Activated T-helper 17 cell treated with anti-CD3 and anti-CD28 coated beads, Interleukin-2, amount 50 U/mL, for 72 hours (primary cell): ENCODE measurements around the gene ROBO3. TPM values are rescaled to one million over a fixed set of nuclear protein-coding genes. Genes with fewer than 3 reads are reported as not detected.
A peak's percentile ranks its signal among the peaks of the same experiment; 100 is the strongest.

Experiments used
- ATAC-seq: fragments of 150-1000 bp; cut with Tn5 transposase; replicated peaks from 2 replicates; pipeline ENCODE4 v1.10.0; 2021; ENCODE audit warnings: mild to moderate bottlenecking, moderate library complexity
- H3K27ac Mint-ChIP-seq: one replicate; pipeline ENCODE4 v1.8.0; 2022; ENCODE audit warnings: mixed read lengths
- H3K27me3 Mint-ChIP-seq: one replicate; pipeline ENCODE4 v1.8.0; 2022; ENCODE audit warnings: mixed read lengths
- H3K36me3 Mint-ChIP-seq: one replicate; pipeline ENCODE4 v1.8.0; 2022; ENCODE audit warnings: low read depth, mild to moderate bottlenecking, mixed read lengths
- H3K4me1 Mint-ChIP-seq: one replicate; pipeline ENCODE4 v1.8.0; 2022; ENCODE audit warnings: mixed read lengths
- H3K4me3 Mint-ChIP-seq: one replicate; pipeline ENCODE4 v1.8.0; 2022; ENCODE audit warnings: mild to moderate bottlenecking, mixed read lengths
- H3K9me3 Mint-ChIP-seq: one replicate; pipeline ENCODE4 v1.8.0; 2022; ENCODE audit warnings: mixed read lengths
- total RNA-seq, 2 donors: library from RNA; stranded (reverse); gene quantifications; one replicate each; pipeline ENCODE4 v1.2.3, GENCODE V29; 2022

ROBO3 gene
- total RNA-seq, 2 donors from 2014 or later: 8.1 TPM

- Mint-ChIP-seq H3K9me3 (no peaks in the 10 kb centered on the region), H3K4me3 (no peak overlapping the region), H3K27me3 (peaks cover 69% of the 10 kb centered on the region), H3K36me3 (no peaks in the 10 kb centered on the region), H3K27ac (no peak overlapping the region), H3K4me1 (peaks cover 9% of the 10 kb centered on the region)
- no peak for ATAC-seq
Measured at GRCh38 chr11:124864176-124864891, 898 bp upstream of the ROBO3 start.

DNA sequence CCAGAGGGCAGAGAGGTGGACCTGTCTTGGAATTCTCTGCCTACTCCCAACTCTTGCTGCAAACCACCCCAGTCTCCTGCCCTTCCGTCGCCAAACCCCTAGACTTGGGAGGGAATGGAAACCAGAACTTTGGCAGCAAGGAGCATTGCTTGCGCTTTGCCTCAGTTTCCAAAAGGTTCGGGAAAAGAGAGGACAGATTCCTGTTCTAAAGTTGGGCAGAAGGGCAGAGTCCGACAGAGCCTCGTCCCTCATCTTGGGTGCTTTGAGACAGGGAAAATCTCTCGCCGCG lies 396 bp upstream of the ROBO3 start:
- Mint-ChIP-seq H3K27ac (no peak overlapping the region), H3K27me3 (peaks cover 71% of the 10 kb centered on the region), H3K36me3 (no peaks in the 10 kb centered on the region), H3K4me1 (peaks cover 11% of the 10 kb centered on the region), H3K4me3 (no peak overlapping the region), H3K9me3 (no peaks in the 10 kb centered on the region)
- ATAC-seq: no peak

DNA sequence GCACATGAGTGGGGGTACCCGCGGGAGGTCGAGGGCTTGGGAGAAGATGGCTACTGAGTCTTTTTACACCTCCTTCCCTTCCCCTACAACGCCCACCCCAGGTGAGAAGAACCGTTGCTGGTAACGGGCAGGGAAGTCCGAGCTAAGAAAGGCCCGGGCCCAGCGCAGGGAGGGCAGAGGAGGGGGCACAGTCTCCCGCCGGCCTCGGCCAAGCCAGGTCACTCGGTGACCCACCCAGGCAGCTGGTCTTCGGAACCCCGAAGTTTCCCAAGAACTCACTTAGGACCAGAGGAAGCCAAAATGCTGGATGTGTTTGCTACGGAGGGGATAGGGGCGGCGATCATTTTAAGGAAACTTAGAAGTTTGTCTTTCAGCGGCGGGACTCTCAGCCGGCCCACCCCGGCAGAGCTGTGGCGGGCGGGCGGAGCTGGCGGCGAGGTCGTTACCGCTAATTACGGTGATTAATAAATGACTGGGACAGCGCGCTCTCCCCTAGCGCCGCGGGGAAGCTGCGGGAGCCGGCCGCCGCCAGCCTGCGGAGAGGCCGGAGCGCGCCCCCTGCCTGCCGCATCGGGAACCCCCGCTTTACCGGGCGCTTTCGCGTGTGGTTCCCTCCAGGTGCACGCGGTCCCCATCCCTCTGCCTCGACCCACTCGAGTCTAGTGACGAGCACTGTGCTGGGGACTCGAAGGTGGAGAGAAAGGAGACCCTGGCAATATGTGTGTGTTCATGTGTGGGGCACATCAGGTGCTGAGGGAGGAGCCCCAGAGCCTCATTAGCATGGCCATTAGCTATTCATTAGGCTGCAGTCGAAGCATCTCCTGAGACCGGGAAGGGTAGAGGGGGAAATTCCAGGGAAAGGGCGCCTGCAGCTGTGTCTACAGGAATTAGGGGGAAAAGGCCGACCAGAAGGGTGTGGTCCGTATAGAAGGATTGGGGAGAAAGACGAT lies 945 bp downstream of the ROBO3 start:
- no peak overlapping the region for H3K27ac Mint-ChIP-seq
- H3K4me1 Mint-ChIP-seq: peaks cover 11% of the 10 kb centered on the region
- H3K9me3 Mint-ChIP-seq: no peaks in the 10 kb centered on the region
- peaks cover 72% of the 10 kb centered on the region for H3K27me3 Mint-ChIP-seq
- no peaks in the 10 kb centered on the region for H3K36me3 Mint-ChIP-seq
- peak overlapping the region; percentile 27 for H3K4me3 Mint-ChIP-seq
- ATAC-seq: peak; percentile 56

- Mint-ChIP-seq H3K9me3 (no peaks in the 10 kb centered on the region), H3K4me1 (peaks cover 11% of the 10 kb centered on the region), H3K27me3 (peaks cover 64% of the 10 kb centered on the region), H3K4me3 (peak overlapping the region; percentile 51), H3K27ac (no peak overlapping the region), H3K36me3 (no peaks in the 10 kb centered on the region)
- ATAC-seq: peak; percentile 37
Measured at GRCh38 chr11:124867700-124868099, 2.5 kb downstream of the ROBO3 start.

GRCh38 chr11:124868331-124869274 lies 3.4 kb downstream of the ROBO3 start:
- Mint-ChIP-seq H3K4me3 (peak overlapping the region; percentile 51), H3K36me3 (no peaks in the 10 kb centered on the region), H3K9me3 (no peaks in the 10 kb centered on the region), H3K27ac (no peak overlapping the region), H3K4me1 (peaks cover 11% of the 10 kb centered on the region), H3K27me3 (peaks cover 64% of the 10 kb centered on the region)
- ATAC-seq: no peak

- Mint-ChIP-seq H3K27me3 (peaks cover 61% of the 10 kb centered on the region), H3K27ac (no peak overlapping the region), H3K9me3 (no peaks in the 10 kb centered on the region), H3K4me3 (peak overlapping the region; percentile 51), H3K4me1 (peaks cover 11% of the 10 kb centered on the region), H3K36me3 (no peaks in the 10 kb centered on the region)
- no peak for ATAC-seq
Measured at GRCh38 chr11:124869331-124869730, 4.1 kb downstream of the ROBO3 start.

GRCh38 chr11:124869856-124870387 lies 4.7 kb downstream of the ROBO3 start:
- Mint-ChIP-seq H3K27me3 (peaks cover 60% of the 10 kb centered on the region), H3K9me3 (no peaks in the 10 kb centered on the region), H3K36me3 (no peaks in the 10 kb centered on the region)

DNA sequence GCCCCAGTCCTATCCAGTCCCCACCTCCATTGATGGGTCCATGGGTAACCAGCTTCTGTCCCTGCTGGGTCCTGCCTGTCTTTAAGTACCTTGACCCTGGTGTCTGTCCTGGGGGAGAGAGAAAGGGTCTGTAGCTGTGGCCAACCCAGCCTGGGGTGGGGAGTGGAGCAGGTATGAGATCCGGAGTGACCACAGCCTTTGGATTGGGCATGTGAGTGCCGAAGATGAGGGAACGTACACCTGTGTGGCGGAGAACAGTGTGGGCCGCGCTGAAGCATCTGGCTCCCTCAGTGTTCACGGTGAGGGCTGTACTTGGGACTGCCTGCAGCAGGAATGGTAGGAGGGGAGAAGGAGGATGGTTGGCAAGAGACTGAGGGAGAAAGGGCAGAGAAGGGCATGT lies 5.2 kb downstream of the ROBO3 start:
- H3K4me3 Mint-ChIP-seq: no peak overlapping the region
- no peak for ATAC-seq
- peaks cover 11% of the 10 kb centered on the region for H3K4me1 Mint-ChIP-seq
- H3K9me3 Mint-ChIP-seq: no peaks in the 10 kb centered on the region
- H3K27ac Mint-ChIP-seq: no peak overlapping the region
- H3K27me3 Mint-ChIP-seq: peaks cover 65% of the 10 kb centered on the region
- H3K36me3 Mint-ChIP-seq: no peaks in the 10 kb centered on the region

More at GRCh38 chr11:124869856-124870387, 4.7 kb downstream of the ROBO3 start:
- Mint-ChIP-seq H3K4me3 (no peak overlapping the region), H3K27ac (no peak overlapping the region), H3K4me1 (peaks cover 11% of the 10 kb centered on the region)
- no peak for ATAC-seq

DNA sequence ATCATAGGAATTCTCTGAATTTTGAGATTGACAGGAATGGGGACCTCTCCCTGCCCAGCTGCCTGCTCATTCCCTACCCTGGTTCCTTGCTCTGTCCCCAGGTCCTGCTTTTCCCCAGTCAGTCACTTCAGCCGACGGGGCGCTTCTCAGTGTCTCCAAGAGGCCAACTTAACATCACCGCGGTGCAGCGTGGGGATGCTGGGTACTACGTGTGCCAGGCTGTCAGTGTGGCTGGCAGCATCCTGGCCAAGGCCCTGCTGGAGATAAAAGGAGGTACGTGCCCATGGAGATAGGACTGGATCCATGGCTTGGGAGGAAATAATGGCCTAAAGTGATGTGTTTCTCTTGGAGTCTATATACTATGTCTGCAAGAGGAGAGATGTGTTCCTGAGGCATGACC lies 7.0 kb downstream of the ROBO3 start:
- Mint-ChIP-seq H3K27ac (no peak overlapping the region), H3K9me3 (no peaks in the 10 kb centered on the region), H3K27me3 (peaks cover 54% of the 10 kb centered on the region), H3K36me3 (no peaks in the 10 kb centered on the region), H3K4me3 (no peak overlapping the region), H3K4me1 (peaks cover 8% of the 10 kb centered on the region)
- no peak for ATAC-seq

DNA sequence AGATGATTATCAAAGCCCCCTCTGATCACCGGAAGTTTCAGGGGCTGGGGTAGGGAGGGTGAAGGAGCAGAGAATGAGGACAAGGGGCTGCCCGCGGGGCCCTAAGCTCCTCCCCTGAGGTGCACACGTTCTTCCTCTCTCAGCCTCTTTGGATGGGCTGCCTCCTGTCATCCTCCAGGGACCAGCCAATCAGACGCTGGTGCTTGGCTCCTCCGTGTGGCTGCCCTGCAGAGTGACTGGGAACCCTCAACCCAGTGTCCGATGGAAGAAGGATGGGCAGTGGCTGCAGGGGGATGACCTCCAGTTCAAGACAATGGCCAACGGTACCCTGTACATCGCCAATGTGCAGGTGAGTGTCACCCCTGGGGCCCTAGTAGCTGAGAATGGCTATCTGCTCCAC lies 7.5 kb downstream of the ROBO3 start:
- peaks cover 50% of the 10 kb centered on the region for H3K27me3 Mint-ChIP-seq
- no peak for ATAC-seq
- H3K4me1 Mint-ChIP-seq: peaks cover 6% of the 10 kb centered on the region
- no peak overlapping the region for H3K4me3 Mint-ChIP-seq
- no peaks in the 10 kb centered on the region for H3K9me3 Mint-ChIP-seq
- no peak overlapping the region for H3K27ac Mint-ChIP-seq
- no peaks in the 10 kb centered on the region for H3K36me3 Mint-ChIP-seq

DNA sequence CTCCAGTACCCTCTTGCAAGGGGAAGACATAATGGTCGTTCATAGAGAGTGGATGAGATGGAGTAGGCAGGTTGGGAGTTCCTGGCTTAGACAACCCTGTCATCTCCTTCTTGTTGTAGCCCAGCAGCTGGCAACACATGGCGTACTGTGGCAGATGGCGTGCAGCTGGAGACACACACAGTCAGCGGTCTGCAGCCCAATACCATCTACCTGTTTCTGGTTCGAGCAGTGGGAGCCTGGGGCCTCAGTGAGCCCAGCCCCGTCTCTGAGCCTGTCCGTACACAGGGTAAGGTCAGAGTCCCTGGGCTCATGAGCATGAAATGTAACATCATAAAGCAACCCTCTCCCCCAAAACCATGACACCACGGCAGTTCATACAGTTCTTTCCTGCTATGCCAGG lies 8.7 kb downstream of the ROBO3 start:
- Mint-ChIP-seq H3K4me1 (peaks cover 6% of the 10 kb centered on the region), H3K36me3 (no peaks in the 10 kb centered on the region), H3K4me3 (no peak overlapping the region), H3K27ac (no peak overlapping the region), H3K9me3 (no peaks in the 10 kb centered on the region), H3K27me3 (peaks cover 41% of the 10 kb centered on the region)
- ATAC-seq: no peak

GRCh38 chr11:124874571-124875255 lies 9.5 kb downstream of the ROBO3 start:
- H3K9me3 Mint-ChIP-seq: no peaks in the 10 kb centered on the region

GRCh38 chr11:124875401-124875800 lies 10.2 kb downstream of the ROBO3 start:
- H3K27ac Mint-ChIP-seq: peak overlapping the region; percentile 47
- no peak for ATAC-seq
- peak overlapping the region; percentile 80 for H3K4me3 Mint-ChIP-seq
- no peaks in the 10 kb centered on the region for H3K9me3 Mint-ChIP-seq
- H3K36me3 Mint-ChIP-seq: no peaks in the 10 kb centered on the region
- H3K4me1 Mint-ChIP-seq: no peaks in the 10 kb centered on the region
- H3K27me3 Mint-ChIP-seq: peaks cover 29% of the 10 kb centered on the region

More at GRCh38 chr11:124874571-124875255, 9.5 kb downstream of the ROBO3 start:
- H3K27ac Mint-ChIP-seq: no peak overlapping the region
- H3K4me3 Mint-ChIP-seq: peak overlapping the region; percentile 80
- no peaks in the 10 kb centered on the region for H3K4me1 Mint-ChIP-seq
- no peak for ATAC-seq
- H3K27me3 Mint-ChIP-seq: peaks cover 36% of the 10 kb centered on the region
- H3K36me3 Mint-ChIP-seq: no peaks in the 10 kb centered on the region
